SK-N-SH (cell line): Measurements from ENCODE around the gene BTBD6. TPM values are rescaled to one million over a fixed set of nuclear protein-coding genes. Genes with fewer than 3 reads are reported as not detected.

Source experiments
- CTCF ChIA-PET: fragments of 300-600, 350-600 bp; formaldehyde crosslinking; extraction: SDS; loops from one replicate; lab custom pipeline; 2021; lab: Yijun Ruan, JAX
- POLR2A ChIA-PET: fragments of 350-600 bp; sonication (Branson Sonifier 250); formaldehyde crosslinking; extraction: SDS; loops from one replicate; lab custom pipeline; 2020; ENCODE audit warnings: antibody characterized with exemption, inconsistent platforms; lab: Yijun Ruan, JAX
- DNase-seq: peaks from one replicate; pipeline ENCODE4 v3.0.0; 2012
- H2AFZ ChIP-seq: fragments of 200-600 bp; sonication (generic); 2 replicates; pipeline ENCODE4 v1.8.1; 2016; ENCODE audit warnings: antibody characterized with exemption, mild to moderate bottlenecking, low read depth
- H3F3A ChIP-seq: fragments of 200-600 bp; sonication (generic); replicated peaks from 2 replicates; pipeline ENCODE3; 2016; ENCODE audit warnings: antibody characterized with exemption, mild to moderate bottlenecking; ENCODE audit not compliant: insufficient read depth
- H3K27ac ChIP-seq, 2 experiments: fragments of 200-500 bp in 1 of 2; fragments of 200-600 bp in 1 of 2; sonication (Bioruptor generic) in 1 of 2; sonication (generic), shearing (Covaris generic) in 1 of 2; 2 replicates each; pipeline versions ENCODE4 v1.5.1 to v1.6.1; 2014 to 2016; ENCODE audit warnings: low read depth in 2 of 2, inconsistent platforms in 1 of 2, low read length in 1 of 2, mild to moderate bottlenecking in 1 of 2, mixed read lengths in 1 of 2
- H3K27me3 ChIP-seq: fragments of 200-600 bp; sonication (generic), shearing (Covaris generic); 2 replicates; pipeline ENCODE4 v1.6.1; 2016; ENCODE audit warnings: mixed run types; ENCODE audit not compliant: insufficient read depth
- H3K36me3 ChIP-seq, 2 experiments: fragments of 200-500 bp in 1 of 2; fragments of 200-600 bp in 1 of 2; sonication (Bioruptor generic) in 1 of 2; sonication (generic) in 1 of 2; replicated peaks in 1 of 2; 2 replicates each; pipeline versions ENCODE3 to v1.5.1; 2014 to 2016; ENCODE audit warnings: low read length in 1 of 2, mild to moderate bottlenecking in 1 of 2; ENCODE audit not compliant: insufficient read depth in 2 of 2, control insufficient read depth in 1 of 2
- H3K4me1 ChIP-seq, 2 experiments: fragments of 200-500 bp in 1 of 2; fragments of 200-600 bp in 1 of 2; sonication (Bioruptor generic) in 1 of 2; sonication (generic), shearing (Covaris generic) in 1 of 2; 2 replicates each; pipeline versions ENCODE4 v1.5.1 to v1.6.1; 2014 to 2016; ENCODE audit warnings: low read depth in 1 of 2, low read length in 1 of 2, mixed run types in 1 of 2; ENCODE audit not compliant: insufficient read depth in 2 of 2, control insufficient read depth in 1 of 2
- H3K4me2 ChIP-seq: fragments of 200-600 bp; sonication (generic), shearing (Covaris generic); 2 replicates; pipeline ENCODE4 v1.6.1; 2017; ENCODE audit warnings: mixed run types
- H3K4me3 ChIP-seq, 2 experiments: fragments of 200-500 bp in 1 of 2; fragments of 200-600 bp in 1 of 2; sonication (Bioruptor generic) in 1 of 2; sonication (generic), shearing (Covaris generic) in 1 of 2; 2 replicates each; pipeline versions ENCODE4 v1.5.1 to v1.8.1; 2014 to 2016; ENCODE audit warnings: low read depth in 2 of 2, inconsistent platforms in 1 of 2, low read length in 1 of 2, mild to moderate bottlenecking in 1 of 2, mixed read lengths in 1 of 2, moderate library complexity in 1 of 2
- H3K79me2 ChIP-seq: fragments of 200-600 bp; sonication (generic); 2 replicates; pipeline ENCODE4 v1.8.1; 2017; ENCODE audit warnings: mild to moderate bottlenecking; ENCODE audit not compliant: insufficient read depth
- H3K9ac ChIP-seq: fragments of 200-600 bp; sonication (generic); 2 replicates; pipeline ENCODE4 v1.6.1; 2017; ENCODE audit warnings: mixed run types
- H3K9me2 ChIP-seq: fragments of 200-600 bp; sonication (generic); 2 replicates; pipeline ENCODE4 v1.6.1; 2017; ENCODE audit warnings: mixed run types
- H3K9me3 ChIP-seq: fragments of 200-600 bp; sonication (generic); 2 replicates; pipeline ENCODE4 v1.6.1; 2017; ENCODE audit warnings: mixed run types, mild to moderate bottlenecking, moderate library complexity
- H4K20me1 ChIP-seq: fragments of 200-600 bp; sonication (generic); 2 replicates; pipeline ENCODE4 v1.6.1; 2017; ENCODE audit warnings: mild to moderate bottlenecking, mixed run types; ENCODE audit not compliant: insufficient read depth
- ELF1 ChIP-seq: IDR thresholded peaks from 2 replicates; pipeline ENCODE4 v1.4.0; 2012
- EZH2phosphoT487 ChIP-seq: fragments of 200-600 bp; sonication (generic); IDR thresholded peaks from 2 replicates; pipeline ENCODE4 v1.6.1; 2017; ENCODE audit warnings: low read depth, mixed run types, mild to moderate bottlenecking, antibody characterized with exemption, moderate library complexity, borderline replicate concordance
- FOSL2 ChIP-seq: IDR thresholded peaks from 2 replicates; pipeline ENCODE4 v1.4.0; 2012; ENCODE audit warnings: low read depth, mild to moderate bottlenecking, moderate library complexity, borderline replicate concordance
- GATA2 ChIP-seq: sonication (generic); formaldehyde crosslinking; IDR thresholded peaks from 2 replicates; pipeline ENCODE4 v1.5.0; 2020; ENCODE audit warnings: mild to moderate bottlenecking, missing genetic modification reagents
- NFIC ChIP-seq: IDR thresholded peaks from 2 replicates; pipeline ENCODE4 v1.4.0; 2012; ENCODE audit warnings: borderline replicate concordance
- RCOR1 ChIP-seq: fragments of 150-350 bp; IDR thresholded peaks from 2 replicates; pipeline ENCODE4 v1.6.1; 2017; ENCODE audit warnings: antibody characterized with exemption, low read length
- SMC3 ChIP-seq: IDR thresholded peaks from 2 replicates; pipeline ENCODE4 v1.6.1; 2012; ENCODE audit warnings: low read depth, low read length, improper control_type of control experiment
- TEAD4 ChIP-seq: IDR thresholded peaks from 2 replicates; pipeline ENCODE4 v1.4.0; 2012; ENCODE audit warnings: mild to moderate bottlenecking, borderline replicate concordance; ENCODE audit not compliant: insufficient read depth
- WGBS: methylation state at CpG from one replicate; pipeline ENCODE4 v1.1.6; 2017; ENCODE audit warnings: low lambda C conversion rate; 5-methylcytosine and 5-hydroxymethylcytosine counted together
- polyA plus RNA-seq, 3 experiments: library from polyadenylated mRNA; depleted of rRNA; stranded (reverse); fragments of >200 nt; gene quantifications; 2 replicates each; pipeline ENCODE4 v1.2.3, GENCODE V29; 2012
- TF ChIP-seq, protein P1 (sequence below): IDR thresholded peaks from 2 replicates; pipeline ENCODE4 v1.6.1; 2012; ENCODE audit warnings: mild to moderate bottlenecking, low read depth, low read length, moderate library complexity
- TF ChIP-seq, protein P2 (sequence below): fragments of 200-600 bp; sonication (generic); IDR thresholded peaks from 2 replicates; pipeline ENCODE4 v1.6.1; 2017; ENCODE audit warnings: antibody characterized with exemption, mild to moderate bottlenecking, moderate library complexity

BTBD6 gene
- polyA plus RNA-seq, 1 of the 3 experiments (the other 2 are of a cell fraction), result 20.9 TPM

DNA sequence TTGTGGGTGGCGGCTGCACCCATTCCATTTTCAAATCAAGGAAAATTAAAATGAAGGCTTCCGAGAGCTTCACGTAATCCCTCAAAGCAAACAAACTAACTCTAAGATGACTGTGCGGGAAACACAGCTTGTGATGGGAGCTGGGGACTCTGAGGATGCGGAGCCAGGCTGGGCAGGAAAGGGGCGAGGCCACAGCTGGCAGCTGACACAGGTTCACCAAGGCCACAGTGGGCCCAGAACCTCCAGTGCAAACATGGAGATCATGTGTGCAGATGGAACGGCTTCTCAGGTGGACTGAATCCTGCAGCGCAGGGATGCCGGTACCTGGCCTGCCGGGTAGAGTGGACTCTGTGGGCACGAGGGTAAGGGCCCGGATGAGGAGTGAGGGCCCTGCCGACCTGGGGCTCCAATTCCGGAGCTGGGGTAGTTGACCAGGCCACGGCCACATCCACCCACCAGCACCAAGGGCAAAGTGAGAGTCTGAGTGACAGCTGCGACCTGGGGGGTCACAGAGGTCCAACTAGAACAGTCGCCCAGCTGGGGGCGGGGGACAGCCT, 19.2 kb upstream of the BTBD6 start:
- CTCF ChIA-PET, result no interaction called here
- H3K4me2 ChIP-seq, result no peak overlapping the region

DNA sequence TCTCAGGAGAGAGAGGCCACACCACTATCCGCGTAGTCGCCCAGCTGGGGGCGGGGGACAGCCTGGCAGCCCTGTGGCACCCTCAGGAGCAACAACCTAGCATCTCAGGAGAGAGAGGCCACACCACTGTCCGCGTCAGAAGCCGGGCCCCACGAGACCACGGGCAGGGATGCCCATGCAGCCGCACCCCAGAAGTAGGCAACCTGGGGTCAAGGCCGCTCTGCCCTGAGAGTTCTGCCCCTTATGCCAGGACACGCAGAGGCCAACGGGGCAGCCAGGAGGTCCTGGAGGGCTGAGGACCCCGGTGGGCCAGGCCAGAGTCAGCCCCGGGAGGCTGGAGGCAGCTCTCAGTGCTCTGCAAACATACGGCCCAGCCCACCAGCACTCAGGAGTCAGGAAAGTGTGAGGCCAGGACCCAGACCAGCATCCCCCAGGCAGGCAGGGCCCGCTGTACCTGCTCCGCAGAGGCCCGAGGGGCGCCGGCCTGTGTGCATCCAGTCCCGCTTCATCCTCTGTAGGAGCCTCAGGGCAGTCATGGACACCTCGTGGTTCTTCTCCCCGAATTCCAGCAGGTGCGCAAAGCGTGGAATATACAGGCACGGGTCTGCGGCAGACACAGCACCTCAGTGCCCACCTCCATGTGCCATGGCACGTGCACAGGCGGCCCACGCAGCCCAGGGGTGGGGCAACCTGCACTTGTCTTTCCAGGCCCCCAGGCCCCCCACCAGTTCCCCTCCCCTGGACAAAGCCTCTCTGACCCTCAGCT, 7.3 kb upstream of the BTBD6 start:
- no peaks in the 10 kb centered on the region for H3K4me1 ChIP-seq
- no peak overlapping the region for H3K27ac ChIP-seq
- no peak for TF ChIP-seq NFIC
- no peak for TF ChIP-seq GATA2 (CRISPR knock-in tag)
- no peak for TF ChIP-seq SMC3
- TF ChIP-seq, protein P1, sequence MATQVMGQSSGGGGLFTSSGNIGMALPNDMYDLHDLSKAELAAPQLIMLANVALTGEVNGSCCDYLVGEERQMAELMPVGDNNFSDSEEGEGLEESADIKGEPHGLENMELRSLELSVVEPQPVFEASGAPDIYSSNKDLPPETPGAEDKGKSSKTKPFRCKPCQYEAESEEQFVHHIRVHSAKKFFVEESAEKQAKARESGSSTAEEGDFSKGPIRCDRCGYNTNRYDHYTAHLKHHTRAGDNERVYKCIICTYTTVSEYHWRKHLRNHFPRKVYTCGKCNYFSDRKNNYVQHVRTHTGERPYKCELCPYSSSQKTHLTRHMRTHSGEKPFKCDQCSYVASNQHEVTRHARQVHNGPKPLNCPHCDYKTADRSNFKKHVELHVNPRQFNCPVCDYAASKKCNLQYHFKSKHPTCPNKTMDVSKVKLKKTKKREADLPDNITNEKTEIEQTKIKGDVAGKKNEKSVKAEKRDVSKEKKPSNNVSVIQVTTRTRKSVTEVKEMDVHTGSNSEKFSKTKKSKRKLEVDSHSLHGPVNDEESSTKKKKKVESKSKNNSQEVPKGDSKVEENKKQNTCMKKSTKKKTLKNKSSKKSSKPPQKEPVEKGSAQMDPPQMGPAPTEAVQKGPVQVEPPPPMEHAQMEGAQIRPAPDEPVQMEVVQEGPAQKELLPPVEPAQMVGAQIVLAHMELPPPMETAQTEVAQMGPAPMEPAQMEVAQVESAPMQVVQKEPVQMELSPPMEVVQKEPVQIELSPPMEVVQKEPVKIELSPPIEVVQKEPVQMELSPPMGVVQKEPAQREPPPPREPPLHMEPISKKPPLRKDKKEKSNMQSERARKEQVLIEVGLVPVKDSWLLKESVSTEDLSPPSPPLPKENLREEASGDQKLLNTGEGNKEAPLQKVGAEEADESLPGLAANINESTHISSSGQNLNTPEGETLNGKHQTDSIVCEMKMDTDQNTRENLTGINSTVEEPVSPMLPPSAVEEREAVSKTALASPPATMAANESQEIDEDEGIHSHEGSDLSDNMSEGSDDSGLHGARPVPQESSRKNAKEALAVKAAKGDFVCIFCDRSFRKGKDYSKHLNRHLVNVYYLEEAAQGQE, result no peak
- no peak for TF ChIP-seq FOSL2
- TF ChIP-seq, protein P2, sequence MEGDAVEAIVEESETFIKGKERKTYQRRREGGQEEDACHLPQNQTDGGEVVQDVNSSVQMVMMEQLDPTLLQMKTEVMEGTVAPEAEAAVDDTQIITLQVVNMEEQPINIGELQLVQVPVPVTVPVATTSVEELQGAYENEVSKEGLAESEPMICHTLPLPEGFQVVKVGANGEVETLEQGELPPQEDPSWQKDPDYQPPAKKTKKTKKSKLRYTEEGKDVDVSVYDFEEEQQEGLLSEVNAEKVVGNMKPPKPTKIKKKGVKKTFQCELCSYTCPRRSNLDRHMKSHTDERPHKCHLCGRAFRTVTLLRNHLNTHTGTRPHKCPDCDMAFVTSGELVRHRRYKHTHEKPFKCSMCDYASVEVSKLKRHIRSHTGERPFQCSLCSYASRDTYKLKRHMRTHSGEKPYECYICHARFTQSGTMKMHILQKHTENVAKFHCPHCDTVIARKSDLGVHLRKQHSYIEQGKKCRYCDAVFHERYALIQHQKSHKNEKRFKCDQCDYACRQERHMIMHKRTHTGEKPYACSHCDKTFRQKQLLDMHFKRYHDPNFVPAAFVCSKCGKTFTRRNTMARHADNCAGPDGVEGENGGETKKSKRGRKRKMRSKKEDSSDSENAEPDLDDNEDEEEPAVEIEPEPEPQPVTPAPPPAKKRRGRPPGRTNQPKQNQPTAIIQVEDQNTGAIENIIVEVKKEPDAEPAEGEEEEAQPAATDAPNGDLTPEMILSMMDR, result no peak
- no peak for TF ChIP-seq TEAD4
- TF ChIP-seq EZH2phosphoT487, result no peak
- H3K27me3 ChIP-seq, result no peaks in the 10 kb centered on the region
- DNase-seq, result no peak
- no peak overlapping the region for H3K9ac ChIP-seq
- H4K20me1 ChIP-seq, result 0 out of 2 replicates have a peak, but pooled peaks cover 4% of the 10 kb centered on the region
- H3K9me2 ChIP-seq, result no peaks in the 10 kb centered on the region
- H3K36me3 ChIP-seq, result peaks cover 0 to 3% of the 10 kb centered on the region in 2 experiments
- H3K4me2 ChIP-seq, result no peak overlapping the region
- H3K4me3 ChIP-seq, result no peak overlapping the region
- peaks cover 36% of the 10 kb centered on the region for H3K79me2 ChIP-seq
- no peak overlapping the region for H2AFZ ChIP-seq
- H3K9me3 ChIP-seq, result no peaks in the 10 kb centered on the region
- CTCF ChIA-PET, result no interaction called here
- WGBS, result no CpG with 5 or more reads among the region's 31 CpGs
- POLR2A ChIA-PET, result interaction anchor here (0.6 kb wide), 1 partner anchor 8 kb away, joined by 4 read pairs; no protein-coding TSS in a partner anchor
- peaks cover 3% of the 10 kb centered on the region for H3F3A ChIP-seq

More for the DNA sequence above, 19.2 kb upstream of the BTBD6 start:
- Histone ChIP-seq H3K4me3 (no peak overlapping the region), H3F3A (no peaks in the 10 kb centered on the region), H3K27me3 (no peaks in the 10 kb centered on the region), H3K27ac (no peak overlapping the region), H3K4me1 (no peaks in the 10 kb centered on the region), H3K9ac (no peak overlapping the region), H3K9me2 (no peaks in the 10 kb centered on the region), H4K20me1 (no peaks in the 10 kb centered on the region), H2AFZ (no peak overlapping the region), H3K79me2 (no peaks in the 10 kb centered on the region), H3K36me3 (peaks cover 10% of the 10 kb centered on the region in 2 experiments), H3K9me3 (no peaks in the 10 kb centered on the region)
- DNase-seq, result no peak
- WGBS, result 95% methylated on average over 9 of the region's 18 CpGs
- POLR2A ChIA-PET, result no interaction called here
- TF ChIP-seq RCOR1, result no peak
- no peak for TF ChIP-seq SMC3
- TF ChIP-seq ELF1, result no peak
